Nephron progenitor cell (in vitro differentiated cells): ENCODE measurements around the gene PDIA4.

Experiments used
- DNase-seq: peaks from one replicate; pipeline ENCODE4 v3.0.0; 2021
- H3K27ac Mint-ChIP-seq: 2 replicates; pipeline ENCODE4 v1.8.0; 2021; ENCODE audit warnings: mild to moderate bottlenecking, moderate library complexity, mixed read lengths
- H3K27me3 Mint-ChIP-seq: 2 replicates; pipeline ENCODE4 v1.8.0; 2021; ENCODE audit warnings: mild to moderate bottlenecking, low read depth, mixed read lengths; ENCODE audit not compliant: poor library complexity
- H3K36me3 Mint-ChIP-seq: 2 replicates; pipeline ENCODE4 v1.8.0; 2021; ENCODE audit warnings: low read depth, mixed read lengths
- H3K4me1 Mint-ChIP-seq: 2 replicates; pipeline ENCODE4 v1.8.0; 2021; ENCODE audit warnings: mixed read lengths
- H3K4me3 Mint-ChIP-seq: 2 replicates; pipeline ENCODE4 v1.8.0; 2021; ENCODE audit warnings: mild to moderate bottlenecking, moderate library complexity, mixed read lengths
- H3K9me3 Mint-ChIP-seq: 2 replicates; pipeline ENCODE4 v1.8.0; 2021; ENCODE audit warnings: mild to moderate bottlenecking, moderate library complexity, mixed read lengths
- CTCF ChIP-seq: fragments of 200-600 bp; sonication (generic); IDR thresholded peaks from 2 replicates; pipeline ENCODE4 v1.5.0; 2021; ENCODE audit warnings: antibody characterized with exemption

PDIA4 gene

GRCh38 chr7:149027055-149027454 lies 1.2 kb downstream of the PDIA4 start:
- no peak for DNase-seq
- Mint-ChIP-seq H3K9me3 (peaks cover 21% of the 10 kb centered on the region), H3K36me3 (peaks cover 19% of the 10 kb centered on the region), H3K27ac (peak overlapping the region; percentile 96), H3K4me3 (peak overlapping the region; percentile 97), H3K4me1 (peaks cover 53% of the 10 kb centered on the region), H3K27me3 (peaks cover 3% of the 10 kb centered on the region)
- no peak for TF ChIP-seq CTCF

- no peak for DNase-seq
- peak overlapping the region; percentile 25 for H3K27ac Mint-ChIP-seq
- no peaks in the 10 kb centered on the region for H3K9me3 Mint-ChIP-seq
Measured at GRCh38 chr7:149023662-149024061, 4.6 kb downstream of the PDIA4 start.

GRCh38 chr7:149022756-149023360 lies 5.4 kb downstream of the PDIA4 start:
- peaks cover 53% of the 10 kb centered on the region for H3K36me3 Mint-ChIP-seq
- H3K27ac Mint-ChIP-seq: peak overlapping the region; percentile 25
- H3K4me3 Mint-ChIP-seq: no peak overlapping the region
- H3K27me3 Mint-ChIP-seq: no peaks in the 10 kb centered on the region
- peaks cover 51% of the 10 kb centered on the region for H3K4me1 Mint-ChIP-seq
- TF ChIP-seq CTCF: no peak
- no peaks in the 10 kb centered on the region for H3K9me3 Mint-ChIP-seq
- no peak for DNase-seq

More at GRCh38 chr7:149023662-149024061, 4.6 kb downstream of the PDIA4 start:
- Mint-ChIP-seq H3K27me3 (no peaks in the 10 kb centered on the region), H3K36me3 (peaks cover 48% of the 10 kb centered on the region), H3K4me3 (no peak overlapping the region), H3K4me1 (peaks cover 53% of the 10 kb centered on the region)
- no peak for TF ChIP-seq CTCF

GRCh38 chr7:149021725-149022062 lies 6.6 kb downstream of the PDIA4 start:
- Mint-ChIP-seq H3K9me3 (no peaks in the 10 kb centered on the region), H3K4me1 (peaks cover 39% of the 10 kb centered on the region), H3K4me3 (no peak overlapping the region), H3K27me3 (no peaks in the 10 kb centered on the region), H3K27ac (no peak overlapping the region), H3K36me3 (peaks cover 57% of the 10 kb centered on the region)
- no peak for DNase-seq
- no peak for TF ChIP-seq CTCF

GRCh38 chr7:149020483-149020882 lies 7.8 kb downstream of the PDIA4 start:
- peaks cover 27% of the 10 kb centered on the region for H3K4me1 Mint-ChIP-seq
- no peaks in the 10 kb centered on the region for H3K27me3 Mint-ChIP-seq
- no peak for TF ChIP-seq CTCF
- peak overlapping the region; percentile 40 for H3K27ac Mint-ChIP-seq
- peaks cover 57% of the 10 kb centered on the region for H3K36me3 Mint-ChIP-seq
- H3K4me3 Mint-ChIP-seq: no peak overlapping the region
- no peak for DNase-seq
- no peaks in the 10 kb centered on the region for H3K9me3 Mint-ChIP-seq

GRCh38 chr7:149016876-149017275 lies 11.4 kb downstream of the PDIA4 start:
- Mint-ChIP-seq H3K27ac (no peak overlapping the region), H3K36me3 (peaks cover 73% of the 10 kb centered on the region), H3K9me3 (no peaks in the 10 kb centered on the region), H3K4me1 (peaks cover 4% of the 10 kb centered on the region), H3K27me3 (peaks cover 2% of the 10 kb centered on the region), H3K4me3 (no peak overlapping the region)
- no peak for DNase-seq
- TF ChIP-seq CTCF: no peak
